Lung (tissue), 12 donors: ENCODE data around the gene CPE. TPM values are rescaled to one million over a fixed set of nuclear protein-coding genes. Genes with fewer than 3 reads are reported as not detected.
A peak's percentile ranks its signal among the peaks of the same experiment; 100 is the strongest.

Experiments
- ATAC-seq: fragments of 200-7000 bp; cut with Tn5 transposase; one replicate; pipeline ENCODE4 v1.9.1; 2020; ENCODE audit warnings: moderate number of reproducible peaks; ENCODE audit not compliant: insufficient read depth, low FRiP score
- DNase-seq, 3 donors: peaks; one replicate each; pipeline ENCODE4 v3.0.0-alpha.2; 2013 to 2017
- H3K27ac ChIP-seq, 2 donors: one replicate each; pipeline ENCODE4 v1.5.1; 2013; ENCODE audit warnings: mild to moderate bottlenecking in 2 of 2, moderate library complexity in 2 of 2, control low read depth in 1 of 2, inconsistent platforms in 1 of 2, low read depth in 1 of 2, low read length in 1 of 2
- H3K27me3 ChIP-seq, 3 donors: one replicate each; pipeline ENCODE4 v1.5.1; 2013; ENCODE audit warnings: low read length in 2 of 3; ENCODE audit not compliant: control insufficient read depth in 3 of 3, insufficient read depth in 3 of 3
- H3K36me3 ChIP-seq, 4 donors: one replicate each; pipeline ENCODE4 v1.5.1; 2013; ENCODE audit warnings: low read length in 4 of 4, mild to moderate bottlenecking in 1 of 4, moderate library complexity in 1 of 4; ENCODE audit not compliant: control insufficient read depth in 4 of 4, insufficient read depth in 4 of 4
- H3K4me1 ChIP-seq, 5 donors: one replicate each; pipeline ENCODE4 v1.5.1; 2013; ENCODE audit warnings: low read length in 5 of 5, mild to moderate bottlenecking in 2 of 5, moderate library complexity in 1 of 5; ENCODE audit not compliant: control insufficient read depth in 5 of 5, insufficient read depth in 5 of 5
- H3K4me3 ChIP-seq: one replicate; pipeline ENCODE4 v1.5.1; 2013; ENCODE audit warnings: mild to moderate bottlenecking, control low read depth, moderate library complexity
- H3K9ac ChIP-seq, 2 donors: one replicate each; pipeline ENCODE4 v1.5.1; 2013; ENCODE audit warnings: low read length in 2 of 2, control low read depth in 1 of 2; ENCODE audit not compliant: insufficient read depth in 1 of 2
- H3K9me3 ChIP-seq, 4 donors: one replicate each; pipeline ENCODE4 v1.5.1; 2013; ENCODE audit warnings: low read length in 3 of 4, mild to moderate bottlenecking in 1 of 4, moderate library complexity in 1 of 4; ENCODE audit not compliant: control insufficient read depth in 4 of 4, insufficient read depth in 3 of 4
- WGBS, 2 donors: extraction: QIAGEN DNeasy Blood & Tissue Kit; methylation state at CpG; one replicate each; pipeline ENCODE4 v1.1.7; 2013; 5-methylcytosine and 5-hydroxymethylcytosine counted together
- polyA plus RNA-seq, 2 donors: library from polyadenylated mRNA; stranded (reverse); fragments of 200-250 nt; gene quantifications; one replicate each; pipeline ENCODE4 v1.2.1, GENCODE V29; 2013
- total RNA-seq, 2 donors: library from RNA; depleted of rRNA in 1 of 2; stranded (reverse); fragments of >200 nt in 1 of 2; gene quantifications; one replicate each; pipeline ENCODE4 v1.2.1, GENCODE V29; 2014 to 2021
- TF ChIP-seq, protein P1 (sequence below): IDR thresholded peaks from 2 replicates; pipeline ENCODE4 v1.5.1; 2012; ENCODE audit warnings: mild to moderate bottlenecking; ENCODE audit errors: control extremely low read depth, extremely low read depth
- donor health status: control.
- donor health status: control.
- donor health status: Bipolar disorder and iron deficiency.
- donor health status: healthy.
- donor health status: DM: yes; HTN: yes; CAD: no.

The CPE gene
- total and polyA plus RNA-seq, 4 donors = 6.6 to 135 (median 14.3) TPM

DNA sequence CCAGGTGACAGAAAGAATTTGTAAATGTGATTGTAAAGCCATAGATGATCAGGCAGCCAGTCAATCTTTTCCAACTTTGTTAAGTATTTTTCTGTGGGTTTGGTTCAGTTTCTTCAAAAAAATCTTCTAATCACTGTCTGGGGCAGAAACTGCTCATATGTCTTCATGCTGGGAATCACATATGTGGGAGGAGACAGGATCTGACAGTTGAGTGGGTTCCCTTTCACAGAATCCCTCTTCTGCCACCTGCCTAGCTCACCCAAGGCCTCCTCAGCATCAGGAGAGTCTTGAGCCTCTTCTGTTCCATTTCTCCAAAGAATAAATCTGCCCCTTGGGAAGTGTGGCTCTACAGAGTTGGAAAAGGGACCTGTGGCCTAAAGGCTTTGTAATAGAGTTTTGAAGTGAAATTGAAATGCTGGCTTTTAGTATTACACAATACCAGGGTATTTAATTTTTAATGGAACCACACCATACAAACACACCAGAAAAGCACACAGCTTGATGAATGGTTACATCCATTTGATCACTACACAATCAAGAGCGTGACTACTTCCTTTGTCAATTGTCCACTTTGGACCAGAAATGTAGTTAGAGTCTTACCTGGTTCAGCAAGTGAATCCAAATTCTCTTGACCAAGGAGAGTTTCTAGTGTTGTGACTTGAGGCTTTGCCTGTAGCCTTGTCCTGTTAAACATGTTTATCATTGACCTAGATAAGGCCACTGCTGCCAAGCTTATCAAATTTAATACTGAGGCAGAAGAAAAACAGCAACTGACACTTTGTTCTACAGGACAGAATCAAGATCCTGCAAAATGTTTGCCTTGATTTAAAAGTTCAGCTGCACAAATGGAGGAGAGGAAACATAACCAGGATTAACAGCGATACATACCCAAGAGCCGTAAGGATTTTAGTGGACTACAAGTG is 30.9 kb upstream of the CPE start:
- WGBS, 2 donors = 81% methylated on average over 3 of the region's 3 CpGs
- TF ChIP-seq, protein P1, sequence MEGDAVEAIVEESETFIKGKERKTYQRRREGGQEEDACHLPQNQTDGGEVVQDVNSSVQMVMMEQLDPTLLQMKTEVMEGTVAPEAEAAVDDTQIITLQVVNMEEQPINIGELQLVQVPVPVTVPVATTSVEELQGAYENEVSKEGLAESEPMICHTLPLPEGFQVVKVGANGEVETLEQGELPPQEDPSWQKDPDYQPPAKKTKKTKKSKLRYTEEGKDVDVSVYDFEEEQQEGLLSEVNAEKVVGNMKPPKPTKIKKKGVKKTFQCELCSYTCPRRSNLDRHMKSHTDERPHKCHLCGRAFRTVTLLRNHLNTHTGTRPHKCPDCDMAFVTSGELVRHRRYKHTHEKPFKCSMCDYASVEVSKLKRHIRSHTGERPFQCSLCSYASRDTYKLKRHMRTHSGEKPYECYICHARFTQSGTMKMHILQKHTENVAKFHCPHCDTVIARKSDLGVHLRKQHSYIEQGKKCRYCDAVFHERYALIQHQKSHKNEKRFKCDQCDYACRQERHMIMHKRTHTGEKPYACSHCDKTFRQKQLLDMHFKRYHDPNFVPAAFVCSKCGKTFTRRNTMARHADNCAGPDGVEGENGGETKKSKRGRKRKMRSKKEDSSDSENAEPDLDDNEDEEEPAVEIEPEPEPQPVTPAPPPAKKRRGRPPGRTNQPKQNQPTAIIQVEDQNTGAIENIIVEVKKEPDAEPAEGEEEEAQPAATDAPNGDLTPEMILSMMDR = no peak
- Histone ChIP-seq H3K27me3 (no peaks in the 10 kb centered on the region), H3K4me3 (no peak overlapping the region), H3K27ac (no peak overlapping the region), H3K36me3 (no peaks in the 10 kb centered on the region), H3K4me1 (no peaks in the 10 kb centered on the region), H3K9me3 (no peaks in the 10 kb centered on the region), H3K9ac (no peak overlapping the region)
- DNase-seq (no peak), ATAC-seq (no peak)

DNA sequence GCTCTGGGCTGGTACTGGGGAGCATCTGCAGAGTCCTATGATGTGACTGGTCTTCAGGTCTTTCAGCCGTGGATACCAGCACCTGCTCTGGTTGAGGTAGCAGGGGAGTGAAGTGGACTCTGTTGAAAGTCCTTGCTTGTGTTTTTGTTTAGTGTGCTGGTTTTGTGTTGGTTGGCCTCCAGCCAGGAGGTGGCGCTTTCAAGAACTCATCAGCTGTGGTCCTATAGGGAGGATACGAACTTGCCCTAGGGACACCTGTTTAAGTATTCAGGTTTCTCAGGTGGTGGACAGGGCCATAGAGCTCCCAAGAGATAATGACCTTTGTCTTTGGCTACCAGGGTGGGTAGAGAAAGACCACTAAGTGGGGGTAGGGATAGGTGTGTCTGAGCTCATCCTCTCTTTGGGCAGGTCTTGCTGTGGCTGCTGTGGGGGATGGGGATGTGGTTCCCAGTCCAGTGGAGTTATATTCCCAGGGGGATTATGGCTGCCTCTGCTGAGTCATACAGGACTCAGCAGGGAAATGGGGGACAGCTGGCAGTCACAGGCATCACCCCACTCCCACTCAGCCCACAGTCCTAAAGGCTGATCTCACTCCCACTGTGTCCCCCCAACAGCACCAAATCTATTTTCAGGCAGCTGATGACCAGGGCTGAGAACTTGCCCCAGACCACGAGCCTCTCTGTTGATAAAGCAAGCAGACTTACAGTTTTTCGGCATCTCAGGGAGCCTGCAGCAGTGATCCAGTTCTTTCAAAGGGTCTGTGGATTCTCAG is 27.3 kb upstream of the CPE start:
- DNase-seq (no peak), ATAC-seq (no peak)
- no peak overlapping the region for H3K27ac ChIP-seq
- H3K27me3 ChIP-seq = no peaks in the 10 kb centered on the region
- no peak overlapping the region for H3K9ac ChIP-seq
- TF ChIP-seq, protein P1 = no peak
- WGBS, 2 donors = 87 to 96% methylated on average over 5 of the region's 5 CpGs
- H3K36me3 ChIP-seq = no peaks in the 10 kb centered on the region
- no peaks in the 10 kb centered on the region for H3K4me1 ChIP-seq
- H3K9me3 ChIP-seq = no peaks in the 10 kb centered on the region
- H3K4me3 ChIP-seq = no peak overlapping the region

DNA sequence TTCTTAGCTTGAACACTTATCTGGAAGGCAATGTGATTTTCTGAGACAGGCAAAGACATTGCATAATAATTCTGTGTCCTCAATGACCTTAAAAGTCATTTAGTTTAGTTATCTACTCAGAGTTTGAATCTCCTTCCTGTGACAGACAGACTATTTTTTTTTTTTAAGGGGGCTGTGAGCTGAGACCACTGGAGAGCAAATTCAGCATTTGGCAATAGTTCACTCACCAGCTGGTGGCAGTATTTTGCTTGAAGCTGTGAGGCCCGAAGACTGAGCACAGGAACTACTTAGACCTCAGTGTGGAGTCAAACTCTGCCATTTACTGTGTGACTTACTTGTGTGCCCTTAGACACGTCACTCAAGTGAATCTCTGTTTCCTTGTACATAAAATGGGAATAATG is 22.9 kb upstream of the CPE start:
- no peaks in the 10 kb centered on the region for H3K36me3 ChIP-seq
- WGBS, 2 donors = 13 to 18% methylated on average over 2 of the region's 2 CpGs
- no peaks in the 10 kb centered on the region for H3K9me3 ChIP-seq
- H3K27ac ChIP-seq = no peak overlapping the region
- no peak overlapping the region for H3K9ac ChIP-seq
- DNase-seq = peak; percentile 72 to 87 (median 72)
- TF ChIP-seq, protein P1 = no peak
- H3K27me3 ChIP-seq = no peaks in the 10 kb centered on the region
- no peak for ATAC-seq
- peaks cover 0 to 2% (median 0%) of the 10 kb centered on the region in 5 donors for H3K4me1 ChIP-seq
- no peak overlapping the region for H3K4me3 ChIP-seq
